Liver (tissue), 9 donors: ENCODE data around the gene PRDM12. TPM values are rescaled to one million over a fixed set of nuclear protein-coding genes. Genes with fewer than 3 reads are reported as not detected.

Experiments used
- DNase-seq: peaks from one replicate; pipeline ENCODE4 v3.0.0-alpha.2; 2017; ENCODE audit warnings: low spot score
- H3K27ac ChIP-seq, 2 donors: one replicate each; pipeline ENCODE4 v1.7.0; 2013; ENCODE audit warnings: inconsistent platforms in 2 of 2, low read length in 2 of 2, control low read depth in 1 of 2, low read depth in 1 of 2, mild to moderate bottlenecking in 1 of 2
- H3K27me3 ChIP-seq, 4 donors: one replicate each; pipeline versions ENCODE4 v1.6.1 to v1.7.0; 2013; ENCODE audit warnings: low read length in 3 of 4, inconsistent platforms in 1 of 4, mild to moderate bottlenecking in 1 of 4, moderate library complexity in 1 of 4; ENCODE audit not compliant: control insufficient read depth in 4 of 4, insufficient read depth in 4 of 4
- H3K36me3 ChIP-seq, 4 donors: one replicate each; pipeline versions ENCODE4 v1.6.1 to v1.7.0; 2013; ENCODE audit warnings: low read length in 3 of 4, mild to moderate bottlenecking in 3 of 4, low read depth in 1 of 4, moderate library complexity in 1 of 4; ENCODE audit not compliant: control insufficient read depth in 4 of 4, insufficient read depth in 3 of 4
- H3K4me1 ChIP-seq, 4 donors: one replicate each; pipeline versions ENCODE4 v1.6.1 to v1.7.0; 2013; ENCODE audit warnings: low read length in 3 of 4, mild to moderate bottlenecking in 3 of 4, moderate library complexity in 1 of 4; ENCODE audit not compliant: control insufficient read depth in 4 of 4, insufficient read depth in 4 of 4
- H3K4me3 ChIP-seq, 3 donors: one replicate each; pipeline versions ENCODE4 v1.6.1 to v1.7.0; 2013; ENCODE audit warnings: low read length in 3 of 3, control low read depth in 1 of 3, low read depth in 1 of 3, mild to moderate bottlenecking in 1 of 3
- H3K9ac ChIP-seq, 2 donors: one replicate each; pipeline ENCODE4 v1.7.0; 2013; ENCODE audit warnings: low read length in 2 of 2, mild to moderate bottlenecking in 2 of 2, moderate library complexity in 2 of 2, control low read depth in 1 of 2, low read depth in 1 of 2
- H3K9me3 ChIP-seq, 4 donors: one replicate each; pipeline versions ENCODE4 v1.6.1 to v1.7.0; 2013; ENCODE audit warnings: low read length in 3 of 4; ENCODE audit not compliant: control insufficient read depth in 4 of 4
- ATF3 ChIP-seq: IDR thresholded peaks from 2 replicates; pipeline ENCODE4 v1.6.1; 2016; ENCODE audit warnings: antibody characterized with exemption
- CTCF ChIP-seq: fragments of 150-350 bp; IDR thresholded peaks from 2 replicates; pipeline ENCODE4 v1.5.1; 2017; ENCODE audit warnings: improper control_type of control experiment, low read depth, low read length; ENCODE audit not compliant: missing input control
- EGR1 ChIP-seq, 2 donors: IDR thresholded peaks; 2 replicates each; pipeline ENCODE4 v1.6.1; 2016 to 2018; ENCODE audit warnings: antibody characterized with exemption in 2 of 2, low read depth in 2 of 2
- FOXA1 ChIP-seq: IDR thresholded peaks from 2 replicates; pipeline ENCODE4 v1.6.1; 2016; ENCODE audit warnings: antibody characterized with exemption
- GABPA ChIP-seq, 2 donors: IDR thresholded peaks in 1 of 2; conservative IDR thresholded peaks in 1 of 2; 2 replicates each; pipeline ENCODE4 v1.6.1; 2016; ENCODE audit warnings: antibody characterized with exemption in 2 of 2, mild to moderate bottlenecking in 1 of 2, moderate library complexity in 1 of 2
- HNF4A ChIP-seq, 2 donors: conservative IDR thresholded peaks; 2 replicates each; pipeline ENCODE4 v1.6.1; 2016; ENCODE audit warnings: antibody characterized with exemption in 2 of 2, mild to moderate bottlenecking in 2 of 2
- HNF4G ChIP-seq: IDR thresholded peaks from 2 replicates; pipeline ENCODE4 v1.6.1; 2016; ENCODE audit warnings: antibody characterized with exemption
- JUND ChIP-seq, 2 donors: IDR thresholded peaks; 2 replicates each; pipeline ENCODE4 v1.6.1; 2016; ENCODE audit warnings: antibody characterized with exemption in 2 of 2
- NR2F2 ChIP-seq: IDR thresholded peaks from 2 replicates; pipeline ENCODE4 v1.6.1; 2016; ENCODE audit warnings: antibody characterized with exemption
- RAD21 ChIP-seq, 2 donors: IDR thresholded peaks; 2 replicates each; pipeline ENCODE4 v1.6.1; 2016; ENCODE audit warnings: antibody characterized with exemption in 2 of 2, mild to moderate bottlenecking in 2 of 2
- REST ChIP-seq: IDR thresholded peaks from 2 replicates; pipeline ENCODE4 v1.6.1; 2016; ENCODE audit warnings: antibody characterized with exemption, mild to moderate bottlenecking
- RXRA ChIP-seq, 2 donors: IDR thresholded peaks; 2 replicates each; pipeline ENCODE4 v1.6.1; 2017 to 2018; ENCODE audit warnings: antibody characterized with exemption in 2 of 2, mild to moderate bottlenecking in 1 of 2
- SP1 ChIP-seq: IDR thresholded peaks from 2 replicates; pipeline ENCODE4 v1.6.1; 2018; ENCODE audit warnings: antibody characterized with exemption, mild to moderate bottlenecking
- TAF1 ChIP-seq: conservative IDR thresholded peaks from 2 replicates; pipeline ENCODE4 v1.6.1; 2016; ENCODE audit warnings: antibody characterized with exemption, mild to moderate bottlenecking
- YY1 ChIP-seq: IDR thresholded peaks from 2 replicates; pipeline ENCODE4 v1.6.1; 2016; ENCODE audit warnings: antibody characterized with exemption, mild to moderate bottlenecking
- ZBTB33 ChIP-seq: IDR thresholded peaks from 2 replicates; pipeline ENCODE4 v1.6.1; 2016; ENCODE audit warnings: antibody characterized with exemption
- WGBS: extraction: QIAGEN DNeasy Blood & Tissue Kit; methylation state at CpG from one replicate; pipeline ENCODE4 v1.1.7; 2013; 5-methylcytosine and 5-hydroxymethylcytosine counted together
- polyA plus RNA-seq, 2 donors: library from polyadenylated mRNA; stranded (reverse) in 1 of 2; unstranded in 1 of 2; fragments of 200-250 nt in 1 of 2; fragments of >200 nt in 1 of 2; fragmentation: Nextera tagmentation in 1 of 2; extraction: Ambion mirVana in 1 of 2; gene quantifications; one replicate each; pipeline versions ENCODE4 v1.2.1 to v1.2.3, GENCODE V29; 2013 to 2015
- total RNA-seq, 2 donors: library from RNA; depleted of rRNA; stranded (reverse); fragments of >200 nt; gene quantifications; one replicate each; pipeline ENCODE4 v1.2.3, GENCODE V29; 2014
- donor health status: healthy.
- donor health status: healthy.
- donor health status: healthy.
- donor health status: healthy.
- donor health status: healthy.

Gene PRDM12
- total and polyA plus RNA-seq, 4 donors, result 0.02 TPM; not detected in 3

- no peak for DNase-seq
- WGBS, result 1% methylated on average over 8 of the region's 8 CpGs
- no peak for TF ChIP-seq HNF4G
- no peak for TF ChIP-seq EGR1 (IDR thresholded peaks at IDR 0.05; ENCODE audit: low read depth in 2 of 2)
- TF ChIP-seq RAD21 (IDR thresholded peaks at IDR 0.05), result no peak
- no peak for TF ChIP-seq TAF1
- no peak for TF ChIP-seq JUND (IDR thresholded peaks at IDR 0.05)
- no peak for TF ChIP-seq SP1
- TF ChIP-seq HNF4A (conservative IDR thresholded peaks at IDR 0.05), result no peak
- no peak for TF ChIP-seq YY1
- TF ChIP-seq GABPA (IDR thresholded peaks at IDR 0.05 in 1 of 2, conservative IDR thresholded peaks at IDR 0.05 in 1 of 2), result no peak
- no peak for TF ChIP-seq FOXA1
- TF ChIP-seq ATF3, result no peak
- TF ChIP-seq RXRA (IDR thresholded peaks at IDR 0.05), result no peak
- TF ChIP-seq ZBTB33, result no peak
- TF ChIP-seq REST, result no peak
These were observed 29.8 kb downstream of the PRDM12 start for GRCh38 chr9:130694205-130694604.

GRCh38 chr9:130696139-130696650, 31.8 kb downstream of the PRDM12 start:
- DNase-seq, result no peak
- no peak for TF ChIP-seq HNF4A (conservative IDR thresholded peaks at IDR 0.05)
- no peak for TF ChIP-seq ATF3
- TF ChIP-seq TAF1, result no peak
- no peak for TF ChIP-seq CTCF
- TF ChIP-seq NR2F2, result no peak
- WGBS, result 92% methylated on average over 4 of the region's 4 CpGs
- H3K27ac ChIP-seq, result no peak overlapping the region
- H3K27me3 ChIP-seq, result no peaks in the 10 kb centered on the region
- H3K4me1 ChIP-seq, result peaks cover 2 to 32% (median 16%) of the 10 kb centered on the region in 4 donors
- H3K4me3 ChIP-seq, result no peak overlapping the region
- H3K9me3 ChIP-seq, result no peaks in the 10 kb centered on the region
- no peak overlapping the region for H3K9ac ChIP-seq
- peaks cover 7 to 28% (median 16%) of the 10 kb centered on the region in 4 donors for H3K36me3 ChIP-seq

More at GRCh38 chr9:130694205-130694604, 29.8 kb downstream of the PRDM12 start:
- Histone ChIP-seq H3K4me1 (peaks cover 2 to 32% (median 16%) of the 10 kb centered on the region in 4 donors), H3K9ac (peak overlapping the region; percentile 63 to 67), H3K4me3 (peak overlapping the region; percentile 78 to 96 (median 96)), H3K27me3 (no peaks in the 10 kb centered on the region), H3K9me3 (no peaks in the 10 kb centered on the region), H3K27ac (no peak overlapping the region), H3K36me3 (peaks cover under 1 to 20% (median 11%) of the 10 kb centered on the region in 4 donors)
